Measurements from ENCODE around the gene OPCML.

Gene OPCML

DNA sequence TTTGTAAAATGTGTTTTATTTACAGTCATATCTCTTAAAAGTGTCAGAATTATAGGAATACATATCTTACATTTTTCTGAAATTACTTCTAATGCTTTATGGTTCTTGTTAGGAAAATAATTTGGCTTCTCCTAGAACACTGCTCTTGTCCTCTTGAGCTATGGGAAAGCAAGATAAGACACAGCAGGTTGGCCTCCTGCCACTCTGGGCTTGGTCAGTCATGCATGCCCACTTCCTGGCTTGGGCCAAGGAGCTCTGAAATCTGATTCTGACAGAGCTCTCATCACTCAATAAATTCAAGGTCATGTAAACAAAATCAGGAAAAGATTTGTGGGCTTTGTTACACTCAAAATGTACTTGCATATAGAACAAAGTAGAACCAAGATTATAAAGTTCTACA, 1036.0 kb downstream of the OPCML start:
- no peak for DNase-seq

DNA sequence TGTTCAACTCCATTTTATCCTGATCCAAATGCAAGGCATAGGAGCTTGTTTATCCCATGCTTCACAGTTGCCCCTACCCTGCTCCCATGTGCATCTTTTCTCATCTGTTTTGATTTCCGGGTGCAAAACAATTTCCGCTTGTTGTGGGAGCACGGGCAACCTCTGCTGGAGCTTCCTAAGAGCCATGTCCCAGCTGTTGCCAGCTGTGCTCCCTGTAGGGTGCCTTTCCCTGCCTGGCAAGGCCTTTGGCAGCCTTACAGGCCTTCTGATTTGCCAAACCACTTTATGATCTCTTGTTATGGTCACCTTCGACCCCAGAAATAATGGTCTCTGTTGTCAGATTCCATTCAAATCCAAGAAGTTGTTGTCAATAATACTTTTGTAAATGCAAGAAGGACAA, 1038.5 kb downstream of the OPCML start:
- no peak for DNase-seq

DNA sequence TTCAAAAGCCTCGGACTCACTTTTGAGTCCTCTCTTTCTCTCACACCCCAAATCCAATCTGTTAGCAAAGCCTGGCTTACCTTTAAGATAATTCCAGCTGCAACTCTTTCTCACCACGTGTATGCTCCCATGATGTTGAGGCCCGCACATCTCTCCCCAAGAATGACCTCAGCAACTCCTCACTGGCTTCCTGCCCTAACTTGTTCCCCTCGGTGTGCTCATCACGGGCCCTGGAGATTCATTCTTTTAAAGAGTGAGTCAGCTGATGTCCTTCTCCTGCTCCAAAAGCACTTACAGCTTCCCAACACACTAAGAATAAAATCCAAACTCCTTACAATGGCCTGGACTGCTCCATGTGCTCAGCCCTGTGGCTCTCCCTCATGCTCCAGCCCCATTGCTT, 1041.3 kb downstream of the OPCML start:
- no peak for DNase-seq

DNA sequence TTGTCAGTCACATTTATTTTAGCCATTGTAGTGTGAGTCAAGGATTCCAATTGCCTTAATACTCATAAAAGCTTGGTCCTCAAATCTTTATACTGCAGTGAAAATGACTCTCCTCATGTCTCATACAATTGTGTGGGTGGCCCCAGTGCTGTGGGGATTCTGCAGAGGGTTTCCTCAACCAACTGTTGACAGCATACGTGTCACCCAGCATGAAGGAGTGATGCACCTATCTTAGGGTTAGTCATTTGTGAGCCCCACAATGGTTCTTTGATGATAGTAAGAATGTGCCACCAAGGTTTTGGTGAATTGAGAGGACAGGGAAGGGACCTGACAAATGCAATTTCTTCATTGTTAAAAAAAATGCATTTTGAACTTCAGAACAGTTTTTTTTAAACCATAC, 1046.2 kb downstream of the OPCML start:
- no peak for DNase-seq

DNA sequence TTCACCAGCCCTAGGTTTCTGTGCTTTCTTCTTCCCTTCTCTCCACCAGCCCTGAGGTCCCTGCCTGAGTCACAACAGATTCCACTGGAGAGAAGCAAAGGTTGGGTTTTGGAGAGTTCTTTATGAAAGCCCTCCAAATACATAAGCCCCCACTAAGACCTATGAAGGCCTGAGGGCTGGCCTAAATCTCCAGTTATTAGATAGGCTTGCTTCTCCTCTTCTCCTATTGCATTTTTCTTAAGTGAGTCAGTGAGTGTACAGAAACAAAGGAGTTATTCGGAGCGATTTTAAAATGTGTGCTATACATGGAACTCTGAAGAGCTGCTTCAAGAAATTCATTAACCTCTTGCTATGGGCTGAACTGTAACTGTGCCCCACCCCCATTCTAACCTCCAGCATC, 1057.3 kb downstream of the OPCML start:
- DNase-seq: no peak

DNA sequence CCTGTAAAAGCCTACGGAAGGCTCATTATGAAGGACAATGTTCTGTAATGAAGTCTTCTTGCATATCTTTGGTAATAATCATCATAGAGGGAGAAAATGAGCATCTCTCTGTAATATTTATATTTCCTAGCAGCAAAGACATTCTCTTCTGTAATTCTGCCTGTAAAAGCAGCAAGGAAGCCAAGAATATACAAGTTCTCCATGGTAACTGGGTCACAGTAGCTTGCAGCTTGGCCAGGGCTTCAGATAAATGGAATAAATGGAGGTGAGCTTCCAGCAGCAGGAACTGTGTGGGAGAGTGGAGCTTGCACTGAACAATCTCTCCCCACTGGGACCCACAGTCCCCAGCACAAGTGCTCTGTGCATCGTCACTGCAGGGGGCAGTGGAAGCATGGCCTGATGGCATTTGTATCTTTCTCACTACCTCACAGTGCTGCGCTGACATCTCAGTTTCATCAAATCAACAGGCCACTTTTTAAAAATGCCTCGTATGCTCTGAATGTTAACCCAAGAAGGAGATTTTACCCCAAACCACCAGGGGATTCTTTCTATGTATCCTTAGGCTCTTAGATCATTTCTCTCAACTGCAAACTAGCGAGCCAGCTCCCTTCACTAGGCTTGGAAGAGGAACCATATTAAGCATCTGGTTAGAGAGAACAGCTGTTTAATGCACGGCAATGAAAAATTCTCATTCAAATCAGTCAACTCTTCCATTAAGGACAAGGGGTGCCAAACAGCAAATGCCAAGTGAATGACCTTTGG, 1059.7 kb downstream of the OPCML start:
- no peak for DNase-seq

DNA sequence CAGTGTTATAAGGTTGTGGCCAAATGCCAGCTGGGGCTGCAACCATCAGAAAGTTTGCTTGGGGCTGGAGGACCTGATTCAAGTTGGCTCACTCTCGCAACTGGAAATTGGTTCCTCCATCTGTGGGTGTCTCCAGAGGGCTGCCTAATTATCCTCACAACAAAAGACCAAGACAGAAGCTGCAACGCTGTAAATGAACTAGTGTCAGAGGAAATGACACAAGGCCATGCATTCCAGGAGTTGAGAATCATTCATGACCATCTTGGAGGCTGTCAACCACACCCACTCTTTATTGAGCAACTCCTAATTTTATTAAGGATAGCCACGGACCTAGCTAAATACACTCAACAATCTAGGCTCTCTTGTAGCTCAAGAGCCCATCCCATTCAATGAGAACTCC, 1060.8 kb downstream of the OPCML start:
- DNase-seq: no peak

DNA sequence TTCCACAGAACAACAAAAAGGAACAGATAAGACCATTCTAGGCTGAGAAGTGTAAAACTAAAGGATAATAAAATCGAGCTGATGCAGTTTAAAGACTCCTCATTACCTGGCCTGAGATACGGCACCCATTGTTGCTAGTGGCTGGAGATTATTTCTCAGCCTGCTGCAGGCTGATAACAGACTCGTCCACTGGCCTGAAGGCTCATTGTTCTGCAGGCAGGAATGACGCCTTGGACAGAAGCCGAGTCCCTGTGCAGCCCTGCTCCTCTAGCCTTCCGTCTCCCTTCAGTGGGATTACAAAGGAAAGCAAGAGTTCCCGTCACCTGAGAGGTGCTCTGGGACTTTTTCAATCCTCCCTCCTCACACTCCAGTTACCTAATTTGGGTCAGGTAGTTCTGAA, 1065.3 kb downstream of the OPCML start:
- DNase-seq: peak; percentile 45

DNA sequence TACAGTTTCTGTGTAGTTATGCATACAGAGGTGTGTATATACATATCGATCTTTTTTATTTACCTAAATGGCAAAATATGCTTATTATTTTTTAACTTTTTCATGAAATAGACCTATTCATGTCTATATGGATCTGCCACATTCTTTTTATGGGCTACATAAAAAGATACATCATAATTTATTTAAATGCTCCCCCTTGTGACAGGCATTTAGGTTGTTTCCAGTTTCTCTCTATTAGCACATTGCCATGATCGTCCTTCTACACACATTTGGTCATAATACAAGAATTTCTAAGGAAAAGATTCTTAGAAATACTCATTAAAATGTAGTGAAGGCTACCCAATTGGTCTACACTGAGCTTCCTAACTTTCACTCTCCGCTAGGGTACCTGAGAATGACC, 1067.4 kb downstream of the OPCML start:
- no peak for DNase-seq

DNA sequence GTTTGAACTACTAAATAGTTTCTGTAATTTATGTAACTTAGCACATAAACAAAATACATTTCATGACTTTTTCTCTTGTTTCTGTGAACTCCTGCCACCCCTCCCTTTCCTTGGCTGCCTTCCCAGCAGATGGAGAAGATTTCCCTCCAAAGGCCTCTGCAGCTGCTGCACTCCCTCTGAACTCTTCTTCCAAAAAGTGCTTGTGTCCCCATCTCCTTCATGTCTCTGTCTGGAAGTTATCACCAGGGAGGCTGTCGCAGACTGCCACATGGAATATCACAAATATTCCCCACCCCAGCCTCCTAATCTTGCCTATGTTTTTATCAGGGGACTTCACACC, 1068.3 kb downstream of the OPCML start:
- DNase-seq: no peak

DNA sequence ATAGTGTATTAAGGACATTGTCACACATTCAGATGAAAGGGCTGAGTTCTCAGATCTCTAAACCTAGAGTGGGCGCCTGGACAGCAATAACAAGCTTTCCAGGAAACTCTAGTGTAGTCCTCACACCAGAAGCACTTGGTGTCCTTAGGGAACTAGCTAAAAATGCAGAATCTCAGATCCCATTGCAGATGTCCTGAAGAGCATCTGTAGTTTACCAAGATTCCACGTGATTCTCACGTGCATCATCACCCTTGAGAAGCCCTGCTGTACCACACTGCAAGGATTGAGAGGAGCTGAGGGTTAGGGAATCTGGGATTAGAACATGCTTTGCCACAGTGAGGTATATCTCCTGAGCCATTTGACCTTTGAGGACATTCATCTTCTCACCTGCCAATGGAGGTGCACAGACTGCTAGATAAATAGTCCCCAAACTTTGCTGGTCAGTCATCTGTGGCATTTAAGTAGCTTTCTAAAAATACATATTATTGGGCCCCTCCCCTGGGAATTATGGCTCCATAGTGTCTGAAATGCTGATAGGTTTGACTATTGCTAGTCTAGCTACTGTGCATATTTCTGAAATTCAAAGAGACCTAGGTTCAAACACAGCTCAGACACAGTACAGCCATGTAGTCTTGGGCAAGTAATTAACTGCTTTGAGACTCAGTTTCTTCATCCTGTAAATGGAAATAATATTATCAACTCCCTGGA, 1068.9 kb downstream of the OPCML start:
- DNase-seq: no peak

DNA sequence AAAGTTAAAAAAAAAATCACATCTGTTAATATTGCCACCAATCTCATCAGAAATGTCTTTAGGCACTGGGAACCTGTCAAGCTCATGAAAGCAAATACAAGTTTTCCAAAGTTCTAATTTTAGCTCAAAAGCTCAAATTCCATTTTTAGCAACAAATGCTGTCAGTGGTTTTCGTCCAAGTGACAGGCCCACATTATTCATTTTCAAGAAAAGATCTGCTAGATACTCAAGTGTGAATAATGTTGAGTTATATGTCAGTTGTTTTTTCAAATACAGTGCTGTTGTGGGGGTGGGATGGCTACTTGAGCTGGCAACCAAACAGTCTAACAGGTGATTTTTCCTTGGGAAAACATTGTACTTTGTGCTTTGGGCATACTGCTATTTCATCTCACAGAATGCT, 1072.6 kb downstream of the OPCML start:
- DNase-seq: no peak

DNA sequence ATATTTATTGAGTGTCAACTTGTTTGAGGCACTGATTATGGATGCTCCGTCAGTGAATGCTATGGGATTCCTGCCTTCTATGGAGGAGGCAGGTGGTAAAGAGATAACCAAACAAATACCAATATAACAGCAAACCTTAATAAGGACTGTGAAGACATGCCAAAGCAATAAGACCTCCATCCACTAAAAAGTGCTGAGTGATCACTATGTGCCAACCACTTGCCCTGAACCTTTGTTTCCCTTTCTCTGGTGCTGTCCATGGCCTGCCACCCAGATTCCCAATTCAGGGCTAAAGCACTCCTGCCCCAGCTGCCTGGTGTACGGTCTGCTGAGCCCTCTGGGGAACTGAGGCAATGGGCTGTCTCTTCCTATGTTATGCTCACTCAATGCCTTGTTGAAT, 1074.9 kb downstream of the OPCML start:
- no peak for DNase-seq

DNA sequence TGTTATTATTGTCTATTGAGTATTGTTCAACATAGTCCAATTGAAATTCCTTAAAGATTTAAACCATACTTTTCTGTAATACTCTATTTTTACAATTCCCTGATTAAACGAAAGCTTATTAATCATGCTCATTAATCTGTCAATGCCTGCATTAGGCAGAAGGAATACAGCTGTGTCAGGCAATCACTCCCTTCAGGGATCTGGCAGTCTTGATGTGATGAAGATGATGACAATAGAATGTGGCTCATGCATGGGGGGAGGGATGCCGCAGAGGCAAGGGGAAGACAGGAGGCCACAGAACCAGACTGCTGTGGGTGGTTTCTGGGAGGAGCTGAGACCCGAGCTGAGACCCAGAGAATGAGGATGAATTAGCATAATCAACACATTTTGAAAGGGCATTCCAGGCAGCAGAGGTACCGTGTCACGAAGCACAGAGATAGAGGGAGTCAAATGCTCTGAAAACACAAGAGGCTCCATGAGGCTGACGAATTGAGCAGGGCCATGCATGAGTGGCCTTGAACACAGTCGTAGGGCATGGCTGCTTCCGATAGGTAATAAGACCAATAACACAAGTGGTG, 1075.5 kb downstream of the OPCML start:
- DNase-seq: no peak

DNA sequence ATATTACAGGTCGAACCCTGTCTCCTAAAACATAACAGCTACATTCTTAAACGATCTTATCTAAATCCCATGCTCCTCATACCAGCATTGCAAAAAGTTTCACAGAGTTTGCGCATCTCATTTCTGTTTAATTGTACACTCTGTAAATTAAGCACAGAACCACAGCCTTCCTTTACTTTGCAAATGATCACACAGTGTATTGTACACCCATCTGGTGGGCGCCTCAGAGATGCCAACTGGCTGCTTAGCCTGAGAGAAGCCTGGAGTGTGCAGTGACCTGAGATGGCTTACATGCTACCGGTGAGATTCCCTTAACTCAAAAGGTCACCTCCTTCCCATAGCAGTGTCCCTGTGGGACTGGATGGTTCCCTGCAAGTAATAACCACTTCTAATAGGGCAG, 1077.3 kb downstream of the OPCML start:
- DNase-seq: no peak

DNA sequence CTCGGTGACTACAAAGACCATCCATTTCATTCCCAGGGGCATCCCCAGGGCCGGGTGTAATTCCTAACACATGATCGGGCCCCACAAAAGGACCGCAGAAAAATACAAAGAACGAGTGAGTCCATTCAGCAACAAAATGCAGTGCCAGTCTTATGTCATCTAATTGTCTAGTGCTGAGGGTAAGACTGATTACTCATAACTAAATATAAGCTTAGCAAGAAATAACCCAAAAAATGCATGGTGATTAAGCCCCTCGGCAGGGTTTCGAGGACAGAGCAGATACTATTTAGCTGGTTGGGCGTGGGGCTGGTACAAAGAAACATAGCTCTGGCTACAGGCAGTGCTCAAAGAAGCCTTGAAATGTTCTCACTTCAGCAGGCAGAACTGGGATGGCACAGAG, 1078.9 kb downstream of the OPCML start:
- DNase-seq: no peak

DNA sequence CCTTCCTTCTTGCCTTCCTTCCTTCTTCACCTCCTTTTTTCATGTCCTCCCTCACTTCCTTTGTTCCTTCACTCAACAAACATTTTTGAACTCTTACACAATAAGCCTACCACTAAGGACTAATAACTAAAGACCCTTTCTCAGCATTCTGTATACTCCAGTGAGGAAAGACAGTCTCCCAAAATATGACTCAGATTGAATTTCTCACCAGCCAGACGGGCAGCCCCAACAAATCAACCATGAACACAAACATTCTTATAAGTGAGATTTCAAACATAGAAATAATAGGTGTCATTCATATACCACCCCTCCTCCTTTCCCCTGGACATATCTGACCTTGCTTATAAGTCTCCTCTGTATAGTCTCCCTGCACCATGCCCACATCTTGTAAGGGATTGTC, 1079.7 kb downstream of the OPCML start:
- no peak for DNase-seq

DNA sequence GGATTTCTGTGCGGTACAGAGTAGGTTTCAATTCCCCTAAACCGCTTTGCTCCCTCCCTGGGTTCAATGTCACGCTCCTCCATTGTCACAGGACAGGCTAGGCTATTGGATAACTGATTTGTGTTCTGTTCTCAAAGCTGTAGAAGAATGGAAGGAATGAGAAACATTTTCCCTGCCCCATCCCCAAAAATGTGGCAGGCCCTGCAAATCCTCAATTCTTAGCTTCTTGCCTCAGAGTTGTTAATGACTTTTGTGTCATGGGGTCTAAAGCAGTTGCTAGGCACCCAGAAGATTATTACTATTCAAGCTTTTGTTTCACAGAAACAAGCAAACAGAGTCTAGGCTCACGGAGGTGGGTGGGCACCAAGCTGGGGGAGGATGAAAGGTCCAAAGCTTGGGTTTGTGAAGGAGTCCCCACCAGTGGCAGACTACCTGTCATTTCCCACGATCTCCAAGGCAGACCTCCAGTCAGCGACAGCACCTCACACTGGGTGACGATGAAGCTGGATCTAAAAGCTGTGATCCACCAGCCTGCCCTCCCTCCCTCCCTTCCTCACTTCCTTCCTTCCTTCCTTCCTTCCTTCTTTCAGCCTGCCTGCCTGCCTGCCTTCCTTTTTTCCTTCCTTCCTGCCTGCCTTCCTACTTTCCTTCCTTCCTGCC, 1080.2 kb downstream of the OPCML start:
- DNase-seq: no peak

DNA sequence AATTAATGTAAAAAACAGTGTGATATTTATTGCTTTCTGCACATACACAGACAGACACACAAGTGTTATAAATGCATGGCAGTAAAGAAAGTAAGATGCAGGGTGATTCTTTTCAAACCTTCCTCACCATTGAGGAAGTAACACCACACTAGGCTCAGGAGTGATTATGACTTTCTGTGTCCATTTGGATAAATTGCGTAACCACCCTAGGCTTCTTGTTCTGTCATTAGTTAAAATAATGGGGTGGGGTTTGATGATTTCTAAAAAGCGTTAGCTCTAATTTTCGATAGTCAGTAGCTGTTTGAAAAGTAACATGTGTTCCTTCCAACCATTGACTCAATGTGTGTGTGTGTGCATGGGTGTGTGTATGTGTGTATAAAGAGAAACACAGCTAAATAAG, 1081.7 kb downstream of the OPCML start:
- no peak for DNase-seq

DNA sequence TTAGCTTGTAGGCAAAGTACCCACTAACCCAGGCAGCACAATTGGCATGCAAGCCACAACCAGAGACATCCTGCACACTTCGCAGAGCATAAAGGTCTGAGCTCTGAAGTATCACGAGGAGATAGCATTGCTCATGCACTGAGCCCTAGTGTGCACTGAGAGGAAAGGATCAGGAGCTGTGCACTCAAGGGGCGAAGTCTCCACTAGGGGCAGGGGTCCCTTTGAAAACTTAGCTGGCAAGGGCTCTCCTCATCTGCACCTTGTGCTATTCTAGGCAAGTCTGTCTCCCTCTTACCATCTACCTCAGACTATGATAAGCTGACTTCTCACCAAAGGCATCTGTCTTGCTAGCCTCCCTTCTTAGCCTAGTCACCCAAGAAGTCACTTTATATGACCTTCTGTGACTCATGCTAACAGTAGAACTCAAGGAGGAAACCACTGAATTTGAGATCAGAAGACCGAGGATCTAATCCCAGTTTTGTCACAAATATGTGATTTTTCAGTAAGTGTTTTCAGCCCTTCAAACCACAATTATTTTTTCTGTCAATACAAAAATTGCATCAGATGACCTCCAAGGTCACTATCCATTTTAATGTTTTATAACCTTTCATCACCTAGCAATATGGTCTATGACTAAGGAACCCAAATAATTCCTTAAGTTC, 1083.8 kb downstream of the OPCML start:
- DNase-seq: no peak

DNA sequence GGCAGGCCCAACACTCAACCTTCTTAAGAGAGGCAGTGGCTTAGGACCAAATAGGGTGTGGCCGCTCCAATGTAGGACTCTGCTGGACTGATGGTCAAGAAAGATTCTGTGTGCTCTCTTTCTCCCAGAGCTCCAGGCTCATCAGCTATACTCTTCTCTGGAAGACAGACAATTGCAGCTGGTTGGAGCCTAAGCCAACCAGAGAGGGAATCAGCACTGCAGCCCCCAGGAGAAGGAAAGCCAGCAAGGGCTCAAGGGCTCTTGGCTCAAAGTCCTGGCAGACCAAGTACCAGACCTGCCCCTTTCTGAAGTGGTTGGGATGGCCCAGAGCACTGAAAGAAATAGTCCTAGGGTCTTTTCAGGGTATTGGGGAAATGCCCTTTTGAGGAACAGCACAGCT, 1084.5 kb downstream of the OPCML start:
- DNase-seq: no peak

DNA sequence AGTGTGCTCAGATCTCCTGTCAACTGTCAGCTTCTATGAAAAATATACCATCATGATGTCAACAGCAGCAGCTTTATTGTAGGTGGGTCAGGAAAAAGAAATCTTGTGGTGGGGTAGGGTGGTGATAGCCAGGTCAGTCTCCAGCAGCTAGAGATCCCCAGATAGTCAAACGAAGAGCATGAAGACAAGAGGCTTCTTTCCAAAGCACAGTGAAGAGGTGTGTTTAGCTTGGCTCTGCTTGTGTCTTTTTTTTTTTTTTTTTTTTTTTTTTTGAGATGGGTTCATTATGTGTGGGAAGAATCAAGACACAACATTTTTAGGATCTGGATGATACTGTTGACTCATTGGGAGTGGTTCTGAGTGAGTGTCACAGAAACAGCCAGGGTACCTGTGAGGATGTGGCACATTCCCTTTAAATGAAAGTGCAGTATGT, 1086.4 kb downstream of the OPCML start:
- DNase-seq: no peak

DNA sequence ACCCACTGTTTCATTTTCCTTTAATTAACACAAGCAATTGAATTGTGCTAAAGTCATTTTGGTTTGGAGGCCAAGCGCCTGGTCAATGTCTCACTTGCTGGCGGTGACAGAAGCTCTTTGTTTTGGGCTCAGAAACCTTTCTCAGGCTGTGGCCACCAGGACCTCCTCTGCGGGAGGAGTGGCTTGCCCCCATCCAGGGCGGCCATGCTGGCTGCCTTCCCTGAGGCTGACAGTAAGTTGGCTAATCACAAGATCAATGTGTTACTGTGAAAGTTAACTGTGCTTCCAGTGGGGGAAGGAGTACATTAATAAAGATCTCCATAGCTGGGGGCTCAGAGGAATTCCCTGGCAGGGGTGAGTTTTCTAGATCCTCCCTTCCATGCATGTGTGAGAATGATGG, 1087.4 kb downstream of the OPCML start:
- no peak for DNase-seq

All from OCI-M1 (cell line).